WI38 (cell line): Measurements from ENCODE around the gene CATSPER1.

Experiments used
- H3K4me3 ChIP-seq: 2 replicates; pipeline ENCODE4 v1.5.1; 2011; ENCODE audit warnings: low read depth, mild to moderate bottlenecking, control low read depth, low read length
- CTCF ChIP-seq: IDR thresholded peaks from 2 replicates; pipeline ENCODE4 v1.5.1; 2012; ENCODE audit warnings: low read depth, mild to moderate bottlenecking, control low read depth, low read length

Gene CATSPER1

GRCh38 chr11:66026017-66026529, at the start of gene CATSPER1:
TSS of gene CATSPER1 (minus strand) at chr11:66026479. CDS start at chr11:66026379, 100 bp downstream.
- H3K4me3 ChIP-seq, result no peak within 1 kb of the TSS
- TF ChIP-seq CTCF, result no peak

GRCh38 chr11:66075273-66075672, 49.0 kb upstream of the CATSPER1 start:
- no peak overlapping the region for H3K4me3 ChIP-seq
- TF ChIP-seq CTCF, result no peak

- no peak overlapping the region for H3K4me3 ChIP-seq
- no peak for TF ChIP-seq CTCF
Measured at GRCh38 chr11:66073669-66074068, 47.4 kb upstream of the CATSPER1 start.

- TF ChIP-seq CTCF, result no peak
- no peak overlapping the region; the same call in 1 of the 2 replicates for H3K4me3 ChIP-seq
Measured at GRCh38 chr11:66072518-66072917, 46.2 kb upstream of the CATSPER1 start.

- peak overlapping the region; percentile 76 for H3K4me3 ChIP-seq
- no peak for TF ChIP-seq CTCF
Measured at GRCh38 chr11:66072081-66072480, 45.8 kb upstream of the CATSPER1 start.

- H3K4me3 ChIP-seq, result peak overlapping the region; percentile 76
- TF ChIP-seq CTCF, result no peak
Measured at GRCh38 chr11:66071381-66071801, 45.1 kb upstream of the CATSPER1 start.

- no peak for TF ChIP-seq CTCF
- peak overlapping the region; percentile 76 for H3K4me3 ChIP-seq
Measured at GRCh38 chr11:66070604-66071380, 44.5 kb upstream of the CATSPER1 start.
